ENCODE data around the gene NID2. TPM values are rescaled to one million over a fixed set of nuclear protein-coding genes. Genes with fewer than 3 reads are reported as not detected.

The NID2 gene
- polyA plus RNA-seq, 1 of the 3 experiments (the other 2 are of a cell fraction): 22.7 TPM

DNA sequence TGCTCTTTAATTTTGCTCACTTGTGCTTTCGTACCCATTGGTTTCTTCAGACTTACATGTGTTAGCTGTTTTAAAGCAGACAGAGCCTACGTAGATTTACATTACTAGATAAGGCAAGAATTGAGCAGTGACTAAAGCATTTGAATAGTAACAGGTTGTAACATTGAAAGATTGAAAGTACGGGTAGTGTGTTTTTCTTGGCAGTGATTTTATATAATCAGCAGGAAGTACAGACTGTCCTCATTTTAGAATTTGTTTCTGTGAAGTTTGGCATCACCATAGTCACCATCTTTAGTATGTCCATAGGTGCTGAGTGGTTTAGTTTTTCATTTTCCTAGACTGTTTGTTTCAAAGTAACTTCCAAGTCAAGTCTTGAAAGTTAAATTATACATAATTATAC is 65.5 kb downstream of the NID2 start:
- no peak overlapping the region for H3K4me3 ChIP-seq (ENCODE audit: low read depth in 2 of 2, low read length in 1 of 2)
- ChIA-PET CTCF (no interaction called here), POLR2A (no interaction called here)
- no peaks in the 10 kb centered on the region for H3K9me2 ChIP-seq
- H3K27me3 ChIP-seq (ENCODE audit: insufficient read depth): no peaks in the 10 kb centered on the region
- no peak overlapping the region for H3K4me2 ChIP-seq
- no peaks in the 10 kb centered on the region for H3K9me3 ChIP-seq
- peaks cover 0 to 17% of the 10 kb centered on the region in 2 experiments; a peak in 2 of 4 replicates for H3K4me1 ChIP-seq (ENCODE audit: control insufficient read depth in 1 of 2, insufficient read depth in 2 of 2, low read depth in 1 of 2, low read length in 1 of 2)
- DNase-seq: no peak
- H3F3A ChIP-seq (replicated peaks; ENCODE audit: insufficient read depth): peaks cover 24% of the 10 kb centered on the region
- 89% methylated on average over 3 of the region's 3 CpGs for WGBS (ENCODE audit: low lambda C conversion rate)
- peaks cover 79 to 100% of the 10 kb centered on the region in 2 experiments for H3K36me3 ChIP-seq (replicated peaks in 1 of 2; ENCODE audit: control insufficient read depth in 1 of 2, insufficient read depth in 2 of 2, low read length in 1 of 2)
- no peak for TF ChIP-seq ELF1 (IDR thresholded peaks at IDR 0.05)
- TF ChIP-seq EZH2phosphoT487 (IDR thresholded peaks at IDR 0.05; ENCODE audit: borderline replicate concordance, low read depth): no peak
- TF ChIP-seq TAF1 (IDR thresholded peaks at IDR 0.05; ENCODE audit: borderline replicate concordance, low read depth, low read length): no peak
- TF ChIP-seq NFIC (IDR thresholded peaks at IDR 0.05; ENCODE audit: borderline replicate concordance): no peak
- TF ChIP-seq, protein P1, sequence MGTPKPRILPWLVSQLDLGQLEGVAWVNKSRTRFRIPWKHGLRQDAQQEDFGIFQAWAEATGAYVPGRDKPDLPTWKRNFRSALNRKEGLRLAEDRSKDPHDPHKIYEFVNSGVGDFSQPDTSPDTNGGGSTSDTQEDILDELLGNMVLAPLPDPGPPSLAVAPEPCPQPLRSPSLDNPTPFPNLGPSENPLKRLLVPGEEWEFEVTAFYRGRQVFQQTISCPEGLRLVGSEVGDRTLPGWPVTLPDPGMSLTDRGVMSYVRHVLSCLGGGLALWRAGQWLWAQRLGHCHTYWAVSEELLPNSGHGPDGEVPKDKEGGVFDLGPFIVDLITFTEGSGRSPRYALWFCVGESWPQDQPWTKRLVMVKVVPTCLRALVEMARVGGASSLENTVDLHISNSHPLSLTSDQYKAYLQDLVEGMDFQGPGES (IDR thresholded peaks at IDR 0.05; ENCODE audit: low read depth, low read length): no peak
- TF ChIP-seq POLR2AphosphoS5 (IDR thresholded peaks at IDR 0.05; ENCODE audit: low read depth, low read length): no peak
- no peak for TF ChIP-seq FOXJ3 (CRISPR knock-in tag; IDR thresholded peaks at IDR 0.05)
- TF ChIP-seq SIN3A (IDR thresholded peaks at IDR 0.05; ENCODE audit: borderline replicate concordance, low read depth, low read length): no peak
- no peak for TF ChIP-seq TCF12 (IDR thresholded peaks at IDR 0.05)
- TF ChIP-seq TEAD4 (IDR thresholded peaks at IDR 0.05; ENCODE audit: borderline replicate concordance, insufficient read depth): no peak
- no peak for TF ChIP-seq CHD2 (IDR thresholded peaks at IDR 0.05; ENCODE audit: low read length, partially characterized antibody)
- H3K79me2 ChIP-seq (ENCODE audit: insufficient read depth): peaks cover 33% of the 10 kb centered on the region
- no peak overlapping the region for H3K9ac ChIP-seq
- peak overlapping the region in 1 of 2 experiments; percentile 13; a peak in 2 of 4 replicates for H3K27ac ChIP-seq (ENCODE audit: low read depth in 2 of 2, low read length in 1 of 2)
- no peak overlapping the region for H2AFZ ChIP-seq (ENCODE audit: low read depth)
- H4K20me1 ChIP-seq (ENCODE audit: insufficient read depth): no peaks in the 10 kb centered on the region

DNA sequence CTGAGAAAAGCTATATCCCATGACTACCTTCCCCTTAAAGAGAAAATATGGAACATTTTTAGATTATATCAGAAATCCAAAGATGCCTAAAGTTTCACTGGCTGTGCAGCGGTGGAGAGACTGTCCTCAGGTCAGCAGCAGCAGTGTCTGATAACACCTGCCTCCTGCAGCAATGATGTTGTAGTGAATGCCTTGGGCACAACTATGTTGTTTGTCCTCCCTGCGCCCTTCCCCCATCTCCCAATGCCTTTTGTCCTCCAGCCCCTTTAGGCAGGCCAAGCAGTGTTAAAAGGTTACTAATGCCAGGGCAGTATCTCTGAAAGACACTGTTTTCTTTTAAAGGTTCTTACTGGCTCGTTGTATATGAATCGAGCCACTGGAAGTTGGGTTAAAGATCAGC is 66.3 kb downstream of the NID2 start:
- Histone ChIP-seq H3K79me2 (ENCODE audit: insufficient read depth) (peaks cover 40% of the 10 kb centered on the region), H3K27me3 (ENCODE audit: insufficient read depth) (no peaks in the 10 kb centered on the region), H3K4me2 (no peak overlapping the region), H3K4me3 (ENCODE audit: low read depth in 2 of 2, low read length in 1 of 2) (no peak overlapping the region), H3K27ac (ENCODE audit: low read depth in 2 of 2, low read length in 1 of 2) (peak overlapping the region in 1 of 2 experiments; percentile 13; a peak in 1 of 4 replicates), H3K4me1 (ENCODE audit: control insufficient read depth in 1 of 2, insufficient read depth in 2 of 2, low read depth in 1 of 2, low read length in 1 of 2) (peaks cover 0 to 17% of the 10 kb centered on the region in 2 experiments; a peak in 2 of 4 replicates), H4K20me1 (ENCODE audit: insufficient read depth) (no peaks in the 10 kb centered on the region), H3K36me3 (replicated peaks in 1 of 2; ENCODE audit: control insufficient read depth in 1 of 2, insufficient read depth in 2 of 2, low read length in 1 of 2) (peaks cover 79 to 100% of the 10 kb centered on the region in 2 experiments), H3K9ac (no peak overlapping the region), H2AFZ (ENCODE audit: low read depth) (no peak overlapping the region), H3K9me2 (no peaks in the 10 kb centered on the region), H3F3A (replicated peaks; ENCODE audit: insufficient read depth) (peaks cover 25% of the 10 kb centered on the region), H3K9me3 (no peaks in the 10 kb centered on the region)
- TF ChIP-seq GABPA (IDR thresholded peaks at IDR 0.05; ENCODE audit: low read depth): no peak
- no peak for TF ChIP-seq FOSL2 (IDR thresholded peaks at IDR 0.05; ENCODE audit: borderline replicate concordance, low read depth)
- no peak for TF ChIP-seq SIN3A (IDR thresholded peaks at IDR 0.05; ENCODE audit: borderline replicate concordance, low read depth, low read length)
- no peak for TF ChIP-seq JUND (IDR thresholded peaks at IDR 0.05)
- TF ChIP-seq, protein P2, sequence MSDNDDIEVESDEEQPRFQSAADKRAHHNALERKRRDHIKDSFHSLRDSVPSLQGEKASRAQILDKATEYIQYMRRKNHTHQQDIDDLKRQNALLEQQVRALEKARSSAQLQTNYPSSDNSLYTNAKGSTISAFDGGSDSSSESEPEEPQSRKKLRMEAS (IDR thresholded peaks at IDR 0.05; ENCODE audit: low read depth): no peak
- TF ChIP-seq ELF1 (IDR thresholded peaks at IDR 0.05): no peak
- TF ChIP-seq SMC3 (IDR thresholded peaks at IDR 0.05; ENCODE audit: low read depth, low read length): no peak
- TF ChIP-seq EZH2phosphoT487 (IDR thresholded peaks at IDR 0.05; ENCODE audit: borderline replicate concordance, low read depth): no peak
- TF ChIP-seq, protein P3, sequence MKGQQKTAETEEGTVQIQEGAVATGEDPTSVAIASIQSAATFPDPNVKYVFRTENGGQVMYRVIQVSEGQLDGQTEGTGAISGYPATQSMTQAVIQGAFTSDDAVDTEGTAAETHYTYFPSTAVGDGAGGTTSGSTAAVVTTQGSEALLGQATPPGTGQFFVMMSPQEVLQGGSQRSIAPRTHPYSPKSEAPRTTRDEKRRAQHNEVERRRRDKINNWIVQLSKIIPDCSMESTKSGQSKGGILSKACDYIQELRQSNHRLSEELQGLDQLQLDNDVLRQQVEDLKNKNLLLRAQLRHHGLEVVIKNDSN (IDR thresholded peaks at IDR 0.05; ENCODE audit: borderline replicate concordance, low read depth): no peak
- TF ChIP-seq RXRA (IDR thresholded peaks at IDR 0.05; ENCODE audit: borderline replicate concordance, low read depth): no peak
- POLR2A ChIA-PET: no interaction called here
- DNase-seq: no peak
- WGBS (ENCODE audit: low lambda C conversion rate): 98% methylated on average over 4 of the region's 4 CpGs
- CTCF ChIA-PET: no interaction called here

All from SK-N-SH (cell line).